Activated CD8-positive, alpha-beta memory T cell treated with anti-CD3 and anti-CD28 coated beads, Interleukin-2, amount 50 U/mL, for 48 hours (primary cell): ENCODE measurements around the gene RAD51B.
"Not testable (repeated sequence)": the region's sequence is repeated elsewhere in the genome, so short reads cannot be mapped to it uniquely, and the experiment has no call there.

Experiments
- DNase-seq: peaks from one replicate; pipeline ENCODE4 v3.0.0-alpha.2; 2020

The RAD51B gene

DNA sequence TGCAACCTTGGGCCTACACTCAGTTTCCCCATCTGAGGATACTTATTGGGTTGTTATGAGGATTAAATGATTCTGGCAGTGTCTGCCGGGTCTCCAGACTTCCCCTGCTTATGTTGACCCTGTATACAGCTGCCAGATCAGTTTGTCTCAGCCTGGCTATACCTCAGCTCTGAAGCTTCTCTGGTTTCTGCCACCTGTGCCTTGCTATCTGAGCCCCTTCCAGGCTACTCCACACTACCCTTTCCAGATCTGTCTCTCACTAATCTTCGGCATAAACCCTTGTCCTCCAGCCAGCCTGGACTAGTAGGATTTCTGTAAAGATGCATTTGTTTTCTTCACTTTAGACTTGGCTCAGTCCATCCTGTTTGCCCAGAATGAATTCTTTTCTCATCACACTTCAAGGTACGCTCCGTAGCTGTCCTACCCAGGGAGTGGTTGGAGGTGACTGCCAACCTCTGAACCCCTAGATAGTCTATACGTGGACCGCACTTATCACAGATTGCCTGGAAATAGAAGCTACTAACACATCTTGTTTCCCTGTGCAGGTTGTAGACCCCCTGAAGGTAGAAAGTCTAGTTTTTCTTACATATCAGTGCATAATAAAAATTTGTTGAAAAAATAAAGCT is 422.4 kb downstream of the RAD51B start:
- DNase-seq = no peak

DNA sequence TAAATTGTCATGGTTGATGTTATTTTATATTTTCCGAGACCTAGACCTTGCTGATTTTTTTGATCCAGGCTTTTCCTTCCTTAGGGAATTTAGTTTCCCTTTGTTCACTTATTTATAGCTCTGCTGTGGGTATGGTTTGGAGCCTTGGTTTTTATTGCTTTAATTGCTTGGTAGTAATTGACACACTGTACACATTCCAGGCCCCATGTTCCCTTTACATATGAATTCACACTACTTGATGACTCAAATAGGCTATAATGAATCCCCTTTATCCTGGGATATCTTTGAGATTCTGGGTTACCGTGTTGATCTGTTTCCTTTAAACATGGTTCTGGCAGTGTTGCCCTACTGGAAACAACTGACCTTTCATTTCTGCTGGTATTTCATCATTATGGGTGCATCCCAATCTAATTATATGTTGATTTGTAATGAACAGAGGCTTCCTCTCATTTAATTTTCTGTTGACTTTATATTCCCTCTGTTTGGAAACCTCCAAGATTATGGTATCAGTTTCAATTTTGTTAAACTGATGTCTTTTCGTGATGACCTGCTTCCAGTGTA is 424.0 kb downstream of the RAD51B start:
- no peak for DNase-seq

DNA sequence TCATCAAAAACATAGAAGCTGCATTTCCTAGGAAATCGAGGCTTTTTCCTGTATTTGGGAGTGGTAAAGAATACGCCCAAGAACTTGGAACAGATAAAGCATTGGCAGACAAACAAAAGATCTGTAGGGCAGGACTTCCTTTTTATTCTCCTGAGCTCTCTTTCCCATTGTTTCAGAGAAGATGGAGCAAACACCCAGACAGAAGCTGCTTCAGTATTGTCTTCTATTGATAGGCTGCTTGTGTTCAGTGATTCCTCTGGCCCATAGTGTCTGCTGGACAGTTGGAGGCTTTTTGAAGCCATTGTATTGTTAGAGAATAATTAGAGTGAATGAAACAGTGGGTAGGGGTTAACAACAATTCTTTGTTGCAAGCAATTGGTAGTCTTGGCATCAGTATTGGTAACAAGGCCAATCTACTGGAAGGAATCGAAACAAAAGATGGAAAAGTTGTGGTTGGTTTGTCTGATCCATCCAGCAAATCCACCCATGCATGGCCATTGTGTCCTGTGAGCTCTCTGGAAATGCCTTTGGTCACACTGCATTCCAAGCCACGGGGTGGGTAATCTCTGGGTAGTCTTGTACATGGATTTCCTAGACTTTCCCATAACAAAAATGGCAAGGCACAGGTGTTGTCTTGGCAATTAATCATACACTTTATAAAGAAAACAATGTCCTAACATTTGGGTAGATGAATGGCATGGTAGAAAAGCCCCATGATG is 424.8 kb downstream of the RAD51B start:
- no peak for DNase-seq

DNA sequence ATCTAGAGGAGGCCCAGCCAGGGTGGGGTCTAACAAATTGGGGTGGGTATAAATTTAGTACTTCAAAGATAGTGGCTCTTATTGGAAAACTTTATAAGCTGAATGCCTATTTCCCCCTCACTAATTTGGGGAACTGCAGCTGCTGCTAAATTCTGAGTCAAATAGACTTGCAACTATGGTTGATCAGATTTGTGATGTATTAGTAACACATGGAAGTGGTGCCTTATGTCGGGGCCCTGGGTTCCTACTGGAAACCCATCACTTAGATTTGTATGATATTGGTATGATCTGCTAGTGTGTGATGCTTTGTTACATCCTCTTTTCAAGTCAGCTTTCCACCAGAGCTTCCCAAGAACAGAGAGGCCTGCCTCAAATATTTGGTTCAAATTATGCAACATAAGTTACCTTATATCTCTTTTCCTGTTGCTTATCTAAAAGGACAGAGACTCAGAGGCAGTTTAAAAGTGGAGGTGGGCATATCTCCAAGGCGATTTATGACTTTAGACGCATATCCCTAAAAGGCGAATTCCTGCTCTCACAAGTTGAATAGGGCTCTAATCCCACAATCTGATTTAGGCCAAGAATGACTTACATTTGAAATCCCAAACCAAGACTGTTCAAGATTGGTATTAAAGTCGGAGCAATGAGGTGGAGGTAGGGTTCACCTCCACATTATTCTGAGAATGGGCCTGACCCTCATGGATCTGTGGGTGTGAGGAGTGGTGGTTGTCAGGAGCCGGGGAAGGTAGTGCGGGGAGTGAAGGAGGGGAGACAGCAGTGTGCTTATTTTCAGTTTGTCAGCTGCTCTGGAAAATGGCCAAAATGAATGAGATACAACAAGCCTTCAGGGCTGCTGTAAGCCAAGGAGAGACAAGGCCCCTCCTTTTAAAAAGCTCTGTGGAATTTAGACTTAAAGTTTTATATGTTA is 425.8 kb downstream of the RAD51B start:
- no peak for DNase-seq

DNA sequence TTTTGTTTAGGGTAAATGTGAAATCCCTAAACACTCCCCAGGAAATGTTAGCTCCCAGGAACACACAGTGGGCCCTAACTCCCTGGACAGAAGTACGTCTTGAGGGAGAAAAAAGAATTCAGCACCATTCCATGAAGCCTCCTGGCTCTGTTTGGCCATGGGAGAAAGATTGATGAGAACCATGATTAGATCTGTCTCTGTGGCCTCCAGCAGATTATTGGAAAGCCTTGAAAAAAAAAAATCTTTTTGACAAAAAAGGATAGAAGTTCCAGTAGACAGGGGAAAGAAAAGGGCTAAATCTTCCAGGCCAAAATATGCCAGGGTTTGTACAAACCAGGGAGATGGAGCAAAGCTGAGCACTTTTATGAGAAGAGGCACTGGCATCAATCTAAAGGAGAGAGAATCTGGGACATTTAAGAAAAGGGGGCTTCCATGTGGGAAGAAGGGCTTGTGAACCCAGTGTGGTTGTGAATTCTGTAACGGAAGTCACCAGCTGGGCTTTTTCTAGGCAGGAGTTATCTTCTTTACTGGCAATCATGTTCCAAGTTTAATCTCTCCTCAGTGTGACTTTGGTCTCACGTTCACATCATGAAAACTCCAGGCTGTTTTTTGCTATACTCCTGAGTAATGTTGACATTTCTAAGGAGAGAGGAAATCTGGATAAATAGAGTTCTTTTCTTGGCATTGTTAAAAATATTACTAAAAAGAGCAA is 426.7 kb downstream of the RAD51B start:
- no peak for DNase-seq

DNA sequence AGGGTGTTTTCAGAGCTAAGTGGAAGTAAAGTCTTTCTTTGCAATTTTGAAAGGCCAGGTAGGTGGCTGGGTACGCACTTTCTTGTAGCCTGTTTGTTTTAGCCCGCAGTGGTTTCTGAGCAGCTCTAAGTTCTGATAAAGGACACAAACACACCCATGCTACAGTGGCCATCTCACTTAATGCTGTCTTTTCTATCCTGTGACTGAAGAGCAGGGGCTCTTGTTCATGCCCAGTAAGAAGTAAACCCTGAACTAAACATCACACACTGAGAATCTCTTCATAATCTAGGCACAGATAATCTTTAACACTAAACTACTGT is 427.2 kb downstream of the RAD51B start:
- DNase-seq = no peak

DNA sequence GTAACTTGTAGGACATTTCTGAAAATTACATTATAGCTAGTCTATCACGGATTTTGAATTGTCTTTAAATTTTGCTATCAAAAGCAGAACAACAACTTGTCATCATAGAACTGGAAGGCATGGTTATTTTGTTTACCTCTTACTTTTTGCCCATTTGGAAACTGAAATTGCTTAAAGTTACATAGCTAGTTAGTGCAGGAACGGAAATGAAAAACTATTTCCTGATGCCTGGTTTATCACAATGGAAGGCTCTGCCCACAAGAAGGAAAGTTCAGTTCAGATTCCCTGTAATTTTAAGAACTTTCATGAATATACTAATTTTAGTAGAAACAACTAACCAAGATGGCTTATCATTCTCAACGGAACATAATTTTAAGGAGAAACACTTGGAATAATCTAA is 427.7 kb downstream of the RAD51B start:
- DNase-seq = no peak

DNA sequence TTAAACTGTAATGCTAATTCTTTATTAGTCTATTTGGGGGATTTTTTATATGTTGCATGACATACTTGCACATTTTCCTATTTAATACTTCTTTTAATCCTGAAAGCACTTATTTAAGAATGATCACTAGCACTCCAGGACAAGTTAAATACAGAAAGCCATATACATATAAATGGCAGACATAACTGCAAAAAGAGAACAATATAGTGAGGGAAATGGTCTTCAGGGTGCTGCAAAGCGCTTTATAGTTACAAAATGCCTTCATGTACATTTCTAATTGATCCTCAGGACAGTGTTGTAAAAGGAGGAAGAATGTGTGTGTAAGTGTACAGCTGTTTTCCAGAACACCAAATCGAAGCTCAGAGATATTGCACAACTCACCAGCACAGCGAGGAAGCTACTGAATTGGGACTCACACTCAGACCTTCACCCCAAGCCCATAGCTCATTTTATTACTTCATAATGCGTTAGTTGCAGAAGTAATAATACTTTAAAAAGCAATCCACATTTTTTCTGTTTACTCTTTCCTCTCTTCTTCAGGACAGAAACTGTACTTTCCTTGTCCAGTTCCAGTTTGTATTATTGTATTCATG is 428.2 kb downstream of the RAD51B start:
- no peak for DNase-seq

DNA sequence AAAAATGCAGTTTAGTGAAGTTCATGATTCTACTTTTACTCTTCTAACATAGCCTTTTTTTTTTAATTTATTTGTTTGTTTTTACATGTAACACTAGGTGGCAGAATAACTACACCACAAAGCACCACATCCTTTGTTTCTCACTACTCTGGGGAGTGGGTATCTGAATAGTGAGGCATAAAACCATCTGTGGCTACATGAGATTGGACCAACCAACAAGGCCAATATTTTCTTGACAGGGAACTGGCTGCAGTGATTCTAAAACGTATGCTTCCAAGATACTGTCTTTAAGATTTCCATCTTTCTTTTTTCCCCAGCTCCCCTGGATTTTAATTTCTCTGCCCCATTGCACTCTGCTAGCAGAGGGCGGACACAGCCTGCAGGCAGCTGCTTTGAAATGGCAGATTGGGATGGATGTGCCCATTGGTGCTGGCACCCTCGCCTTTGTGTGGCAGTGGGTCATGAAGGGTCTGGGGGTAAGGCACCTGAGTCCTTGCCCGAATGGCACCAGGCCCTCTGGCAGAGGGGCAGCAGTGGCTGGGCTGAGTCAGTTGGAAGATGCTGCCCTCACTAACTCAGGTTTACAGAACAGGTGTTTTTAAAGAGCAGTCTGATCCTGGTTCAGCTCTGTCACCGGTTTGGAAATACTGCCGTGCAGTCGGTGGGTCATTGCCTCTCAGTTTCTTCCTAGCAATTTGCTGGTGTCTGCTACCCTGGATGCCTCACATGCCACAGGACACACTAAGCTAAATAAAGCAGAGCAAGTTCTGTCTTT is 429.1 kb downstream of the RAD51B start:
- DNase-seq = no peak

DNA sequence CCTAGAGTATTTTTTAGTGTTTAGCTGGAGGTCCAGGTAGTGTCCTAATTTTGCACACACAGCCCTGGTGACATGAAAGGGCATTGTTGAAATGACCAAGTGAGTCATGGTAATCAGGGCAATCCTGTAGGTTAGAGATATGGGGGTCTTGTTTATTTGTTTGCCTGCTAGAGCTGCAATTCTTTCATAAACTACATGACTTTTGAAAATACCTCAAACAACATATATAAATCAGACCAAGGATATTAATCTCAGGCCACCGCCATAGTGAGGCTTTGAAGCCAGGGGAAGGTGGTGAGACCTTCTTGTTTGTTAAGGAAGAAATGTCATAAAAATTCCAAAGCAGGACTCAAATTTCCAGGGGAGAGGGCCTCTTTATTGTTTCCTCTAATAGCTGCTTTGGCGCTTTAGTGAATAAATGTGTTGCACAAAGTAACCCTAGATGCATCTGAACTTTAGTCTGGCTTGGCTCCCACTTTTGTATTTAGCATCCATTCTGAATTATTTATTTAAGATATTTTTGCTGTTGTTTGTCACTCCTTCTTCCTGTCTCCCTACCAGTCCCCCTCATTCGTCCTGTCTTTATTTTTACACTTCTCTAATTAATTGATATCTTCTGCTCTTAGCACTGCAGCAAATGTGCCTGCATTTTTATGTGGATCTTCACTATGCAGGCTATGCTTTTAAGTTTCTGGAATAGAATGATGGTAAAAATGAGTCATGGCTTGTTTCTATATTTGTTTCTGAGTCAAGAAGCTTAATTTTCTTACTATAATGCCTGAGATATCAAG is 430.3 kb downstream of the RAD51B start:
- DNase-seq = no peak

DNA sequence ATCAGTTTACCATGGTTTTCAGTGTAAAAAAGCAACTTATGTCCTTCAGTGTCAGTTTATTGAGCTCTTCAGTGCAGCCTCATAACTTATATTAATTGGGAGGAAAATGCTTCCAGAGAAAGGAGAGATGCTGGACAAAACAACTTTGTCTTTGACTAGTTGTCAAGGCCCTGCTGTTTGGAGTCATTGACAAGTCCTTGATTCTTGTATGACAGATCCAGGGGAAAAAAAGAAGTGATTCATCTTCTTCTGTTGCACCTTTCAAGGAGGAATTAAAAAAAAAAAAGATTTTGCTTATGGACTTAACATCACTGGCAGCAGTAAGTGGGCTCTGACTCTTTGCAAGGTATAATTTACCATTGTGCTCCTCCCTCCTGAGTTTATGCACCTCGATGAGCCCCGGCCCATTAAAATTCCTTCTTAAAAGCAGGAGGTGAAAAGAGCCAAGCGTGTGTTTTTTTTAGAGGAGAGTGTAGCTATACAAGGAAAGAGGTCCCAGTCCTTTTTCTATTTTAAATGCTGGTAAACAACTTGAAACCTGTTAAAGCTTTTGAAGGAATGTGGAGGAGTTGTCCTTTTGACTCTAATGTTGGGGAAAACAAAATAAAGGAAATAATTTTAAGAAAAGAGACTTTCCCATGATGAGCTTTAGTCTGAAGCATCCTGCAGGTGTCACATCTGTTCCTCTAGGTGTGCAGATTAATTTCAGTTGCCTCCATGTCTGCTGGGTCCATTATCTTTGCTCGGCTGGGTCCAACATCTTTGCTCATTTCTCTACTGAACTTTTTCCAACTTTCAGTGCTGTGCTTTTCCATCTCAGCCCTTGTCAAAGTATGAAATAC is 431.6 kb downstream of the RAD51B start:
- DNase-seq = no peak

DNA sequence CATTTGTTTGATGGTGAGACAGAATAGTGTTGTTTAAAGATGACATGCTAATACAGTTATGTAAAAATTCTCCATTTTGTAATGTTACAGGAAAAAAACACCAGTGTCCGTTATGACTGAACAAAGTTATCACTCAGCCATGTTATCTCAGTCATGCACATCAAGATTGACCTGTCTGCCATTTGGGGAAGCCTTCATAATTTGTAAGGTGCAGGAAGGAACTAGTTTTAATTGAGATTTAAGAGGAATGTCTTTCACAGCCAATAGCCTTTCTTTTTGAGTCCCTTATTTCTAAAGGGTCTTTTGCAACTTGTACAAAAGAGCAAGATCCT is 432.2 kb downstream of the RAD51B start:
- no peak for DNase-seq

DNA sequence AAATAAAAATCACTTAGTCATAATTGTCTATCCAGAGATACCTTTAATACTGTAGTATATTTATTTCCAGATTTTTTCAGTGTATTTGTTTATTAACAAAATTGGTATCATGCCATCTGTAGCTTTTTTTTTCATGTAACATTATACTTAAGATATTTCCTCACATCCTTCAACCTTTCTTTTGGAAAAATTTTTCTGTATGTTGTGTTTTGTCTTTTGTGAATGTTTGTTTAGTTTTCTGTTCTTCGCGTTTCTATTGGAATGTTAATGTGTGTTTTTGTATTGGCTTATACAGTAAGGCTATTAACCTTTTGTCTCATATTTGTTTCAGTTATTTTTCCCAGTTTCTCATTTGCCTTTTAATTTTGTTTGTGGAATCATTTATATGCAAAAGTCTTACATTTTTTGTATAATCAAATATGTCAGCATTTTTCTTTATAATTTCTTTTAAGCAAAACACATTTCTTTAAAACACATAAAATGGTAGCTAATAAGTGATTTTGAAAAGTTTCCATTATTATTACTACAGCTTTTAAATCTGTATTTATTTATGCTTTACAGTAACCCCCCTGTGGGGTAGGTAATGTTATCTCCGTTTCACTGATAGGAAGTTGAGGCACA is 433.7 kb downstream of the RAD51B start:
- no peak for DNase-seq

DNA sequence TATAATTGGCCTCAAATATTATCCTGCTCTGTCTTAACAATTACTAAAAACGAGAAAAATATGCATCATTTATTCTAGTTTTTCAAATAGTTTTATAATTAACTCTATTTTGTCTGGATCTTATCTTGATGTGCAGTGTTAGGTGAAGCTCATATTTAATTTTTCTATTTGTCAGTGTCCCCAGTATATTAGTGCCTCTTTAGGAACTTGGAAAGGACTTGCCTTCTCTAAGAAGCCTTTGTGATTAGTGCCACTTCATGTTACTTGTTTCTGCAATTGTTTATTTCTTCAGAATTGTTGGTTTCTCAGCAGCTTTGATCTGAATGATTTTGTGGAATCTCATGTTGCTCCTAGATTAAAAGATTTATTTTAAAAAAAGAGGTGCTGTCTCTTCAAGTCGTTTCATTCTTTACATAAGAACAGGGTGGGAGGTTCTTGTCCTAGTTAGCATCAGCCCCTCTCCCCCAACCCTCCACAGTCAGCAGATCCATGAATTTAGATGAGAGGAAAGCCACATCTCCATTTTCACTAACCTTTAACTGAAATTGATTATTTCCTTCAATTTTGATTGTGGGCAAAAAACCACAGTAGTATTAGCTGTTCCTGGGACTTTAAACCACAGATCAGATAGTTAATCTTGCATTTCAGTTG is 434.4 kb downstream of the RAD51B start:
- no peak for DNase-seq

DNA sequence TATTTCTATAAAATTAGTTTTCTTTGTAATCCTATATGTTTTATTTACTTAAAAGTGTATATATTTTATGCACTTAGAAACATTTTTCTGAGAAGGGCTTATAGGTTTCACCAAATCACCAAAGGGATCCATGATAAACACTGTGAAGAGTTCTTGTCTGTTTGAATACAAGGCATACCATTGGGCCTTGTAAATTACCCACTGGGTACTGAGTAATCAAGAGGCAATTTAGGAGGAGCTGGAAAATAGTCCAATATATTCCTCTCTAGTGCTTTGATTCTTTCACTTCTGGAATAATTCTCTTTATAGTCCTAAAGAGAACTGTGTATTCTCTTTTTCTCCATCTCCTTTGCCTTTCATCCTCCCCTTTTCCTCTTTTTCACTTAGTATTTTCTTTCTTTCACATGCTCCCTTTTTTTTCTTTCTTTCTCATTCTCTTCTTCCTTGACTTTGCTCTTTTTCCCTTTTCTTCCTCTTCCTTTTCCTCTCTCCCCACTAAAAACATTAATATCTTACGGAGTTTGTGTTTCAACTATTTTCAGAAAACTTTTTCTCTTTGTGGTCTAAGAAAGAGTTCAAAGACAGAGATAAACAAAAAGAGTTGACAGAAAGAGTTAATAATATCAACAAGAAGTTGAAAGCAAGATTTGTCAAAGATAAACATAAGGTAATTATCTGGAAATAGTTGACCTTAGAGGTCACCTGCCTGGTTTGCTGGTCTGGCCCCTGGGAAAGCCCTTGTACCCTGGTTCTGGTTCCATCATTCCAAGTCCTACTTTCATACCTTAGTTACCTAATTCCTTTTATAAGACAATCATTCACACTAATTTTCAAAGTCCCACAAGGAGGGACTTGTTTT is 435.3 kb downstream of the RAD51B start:
- DNase-seq = no peak

DNA sequence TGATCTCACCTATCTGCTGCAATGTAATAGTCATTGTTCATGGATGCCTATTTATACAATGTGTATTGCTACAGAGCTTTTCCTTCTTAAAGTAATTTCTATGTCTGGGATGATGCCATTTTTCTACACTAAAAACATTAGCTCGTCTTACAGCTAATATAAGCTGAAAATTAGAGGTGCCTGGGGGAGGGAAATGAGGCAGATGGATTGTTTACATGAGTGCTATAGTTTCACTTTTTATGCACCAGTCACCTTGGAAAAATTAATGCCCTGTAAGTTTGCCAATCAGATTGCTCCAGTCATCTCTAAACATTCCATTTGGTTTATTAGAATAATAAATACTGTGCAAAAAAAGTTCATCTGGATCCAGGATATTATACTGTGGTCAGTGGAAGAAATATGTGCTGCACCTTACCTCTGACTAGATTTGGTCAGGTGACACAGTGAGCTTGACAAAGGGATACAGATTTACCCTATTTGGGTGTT is 436.2 kb downstream of the RAD51B start:
- no peak for DNase-seq

DNA sequence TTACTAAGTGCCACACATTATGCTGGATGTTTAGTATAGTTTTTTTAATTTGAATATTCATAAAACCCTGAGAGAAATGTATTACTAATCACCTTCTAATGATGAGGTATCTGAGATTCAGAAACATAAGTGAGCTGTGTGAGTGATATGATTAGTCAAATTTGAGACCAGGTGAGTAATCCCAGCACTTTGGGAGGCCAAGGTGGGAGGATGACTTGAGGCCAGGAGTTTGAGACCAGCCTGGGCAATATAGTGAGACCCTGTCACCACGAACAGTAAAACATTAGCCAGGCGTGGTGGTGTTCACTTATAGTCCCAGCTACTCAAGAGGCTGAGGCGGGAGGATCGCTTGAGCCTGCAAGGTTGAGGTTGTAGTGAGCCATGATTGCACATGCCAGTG is 438.4 kb downstream of the RAD51B start:
- DNase-seq = no peak

DNA sequence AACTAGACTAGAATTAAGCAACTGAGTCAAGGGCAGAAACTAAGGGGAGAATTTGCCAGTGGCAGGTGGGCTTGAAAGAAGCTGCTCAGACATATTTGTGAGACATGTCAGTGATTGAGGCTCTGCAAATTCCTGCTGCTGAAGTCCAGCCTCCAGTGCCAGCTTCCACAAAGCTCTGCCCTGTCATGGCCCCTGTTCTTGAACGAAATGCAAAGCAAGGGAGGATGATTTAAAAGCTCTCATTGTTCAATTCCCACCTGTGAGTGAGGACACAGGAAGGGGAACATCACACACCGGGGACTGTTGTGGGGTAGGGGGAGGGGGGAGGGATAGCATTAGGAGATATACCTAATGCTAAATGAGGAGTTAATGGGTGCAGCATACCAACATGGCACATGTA is 439.4 kb downstream of the RAD51B start:
- not testable (repeated sequence) for DNase-seq
